ENCODE results near the gene KRTAP4-3. TPM values are rescaled to one million over a fixed set of nuclear protein-coding genes. Genes with fewer than 3 reads are reported as not detected.

KRTAP4-3 gene
- total RNA-seq (not detected in 2 replicates), polyA plus RNA-seq (not detected in 2 replicates)

DNA sequence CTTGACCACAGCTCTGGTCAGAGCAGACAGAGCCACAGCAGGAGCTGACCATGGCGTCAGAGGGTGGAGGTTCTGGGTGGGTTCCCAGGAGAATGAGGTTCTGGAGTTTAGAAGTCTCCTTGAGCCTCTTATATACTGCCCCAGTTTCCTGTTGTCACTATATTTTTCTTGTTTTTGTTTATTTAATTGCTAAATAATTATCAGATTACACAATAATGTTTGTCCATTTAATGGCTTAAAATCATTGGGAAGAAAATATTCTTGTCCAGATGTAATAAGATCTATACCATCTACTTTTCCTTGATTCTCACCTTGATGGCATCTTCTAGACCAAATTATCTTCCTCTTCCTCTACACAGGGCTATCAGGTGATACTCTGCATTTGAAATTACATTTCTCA lies at the start of gene KRTAP4-3:
Gene KRTAP4-3, minus strand, starts transcription at position 101 of the 400 bp plus-strand sequence. Its CDS starts 49 bp downstream, at position 52.
- H3K36me3 ChIP-seq, result no peaks in the 10 kb centered on the region
- TF ChIP-seq, protein P1, sequence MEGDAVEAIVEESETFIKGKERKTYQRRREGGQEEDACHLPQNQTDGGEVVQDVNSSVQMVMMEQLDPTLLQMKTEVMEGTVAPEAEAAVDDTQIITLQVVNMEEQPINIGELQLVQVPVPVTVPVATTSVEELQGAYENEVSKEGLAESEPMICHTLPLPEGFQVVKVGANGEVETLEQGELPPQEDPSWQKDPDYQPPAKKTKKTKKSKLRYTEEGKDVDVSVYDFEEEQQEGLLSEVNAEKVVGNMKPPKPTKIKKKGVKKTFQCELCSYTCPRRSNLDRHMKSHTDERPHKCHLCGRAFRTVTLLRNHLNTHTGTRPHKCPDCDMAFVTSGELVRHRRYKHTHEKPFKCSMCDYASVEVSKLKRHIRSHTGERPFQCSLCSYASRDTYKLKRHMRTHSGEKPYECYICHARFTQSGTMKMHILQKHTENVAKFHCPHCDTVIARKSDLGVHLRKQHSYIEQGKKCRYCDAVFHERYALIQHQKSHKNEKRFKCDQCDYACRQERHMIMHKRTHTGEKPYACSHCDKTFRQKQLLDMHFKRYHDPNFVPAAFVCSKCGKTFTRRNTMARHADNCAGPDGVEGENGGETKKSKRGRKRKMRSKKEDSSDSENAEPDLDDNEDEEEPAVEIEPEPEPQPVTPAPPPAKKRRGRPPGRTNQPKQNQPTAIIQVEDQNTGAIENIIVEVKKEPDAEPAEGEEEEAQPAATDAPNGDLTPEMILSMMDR (IDR thresholded peaks at IDR 0.05; ENCODE audit: low read depth, low read length), result no peak
- H3K4me1 ChIP-seq (ENCODE audit: low read depth), result no peaks in the 10 kb centered on the region
- H3K27ac ChIP-seq, result no peak within 1 kb of the TSS
- peaks cover 5% of the 10 kb centered on the region for H3K27me3 ChIP-seq
- no peak within 1 kb of the TSS for H3K4me3 ChIP-seq
- DNase-seq (ENCODE audit: low read depth in 1 of 2, low spot score in 1 of 2), result no peak
- no peaks in the 10 kb centered on the region for H3K9me3 ChIP-seq (ENCODE audit: low read depth)

- peaks cover 8% of the 10 kb centered on the region for H3K27me3 ChIP-seq
- H3K9me3 ChIP-seq (ENCODE audit: low read depth), result no peaks in the 10 kb centered on the region
- no peak overlapping the region for H3K4me3 ChIP-seq
- no peak for DNase-seq (ENCODE audit: low read depth in 1 of 2, low spot score in 1 of 2)
- H3K4me1 ChIP-seq (ENCODE audit: low read depth), result no peaks in the 10 kb centered on the region
- TF ChIP-seq, protein P1 (IDR thresholded peaks at IDR 0.05; ENCODE audit: low read depth, low read length), result no peak
- no peak overlapping the region for H3K27ac ChIP-seq
- no peaks in the 10 kb centered on the region for H3K36me3 ChIP-seq
These were observed 47.7 kb upstream of the KRTAP4-3 start for GRCh38 chr17:41215681-41216080.

GRCh38 chr17:41212524-41213169 lies 44.6 kb upstream of the KRTAP4-3 start:
- Histone ChIP-seq H3K4me1 (ENCODE audit: low read depth) (no peaks in the 10 kb centered on the region), H3K27ac (no peak overlapping the region), H3K36me3 (no peaks in the 10 kb centered on the region), H3K4me3 (no peak overlapping the region), H3K27me3 (peaks cover 8% of the 10 kb centered on the region), H3K9me3 (ENCODE audit: low read depth) (no peaks in the 10 kb centered on the region)
- no peak for DNase-seq (ENCODE audit: low read depth in 1 of 2, low spot score in 1 of 2)
- TF ChIP-seq, protein P1 (IDR thresholded peaks at IDR 0.05; ENCODE audit: low read depth, low read length), result no peak

GRCh38 chr17:41211845-41212466 lies 43.9 kb upstream of the KRTAP4-3 start:
- Histone ChIP-seq H3K4me3 (no peak overlapping the region), H3K9me3 (ENCODE audit: low read depth) (no peaks in the 10 kb centered on the region), H3K27me3 (peaks cover 8% of the 10 kb centered on the region), H3K4me1 (ENCODE audit: low read depth) (no peaks in the 10 kb centered on the region), H3K27ac (no peak overlapping the region), H3K36me3 (no peaks in the 10 kb centered on the region)
- DNase-seq (ENCODE audit: low read depth in 1 of 2, low spot score in 1 of 2), result no peak
- TF ChIP-seq, protein P1 (IDR thresholded peaks at IDR 0.05; ENCODE audit: low read depth, low read length), result no peak

GRCh38 chr17:41199421-41200078 lies 31.5 kb upstream of the KRTAP4-3 start:
- no peak for DNase-seq (ENCODE audit: low read depth in 1 of 2, low spot score in 1 of 2)
- H3K27me3 ChIP-seq, result no peaks in the 10 kb centered on the region
- no peaks in the 10 kb centered on the region for H3K9me3 ChIP-seq (ENCODE audit: low read depth)
- H3K36me3 ChIP-seq, result no peaks in the 10 kb centered on the region
- H3K27ac ChIP-seq, result no peak overlapping the region
- no peaks in the 10 kb centered on the region for H3K4me1 ChIP-seq (ENCODE audit: low read depth)
- TF ChIP-seq, protein P1 (IDR thresholded peaks at IDR 0.05; ENCODE audit: low read depth, low read length), result no peak
- no peak overlapping the region for H3K4me3 ChIP-seq

All from cardiac muscle cell (in vitro differentiated cells and primary cell).